Ishikawa (cell line): Measurements from ENCODE around the gene PRDM16.

Experiments used
- CEBPB ChIP-seq: IDR thresholded peaks from 2 replicates; pipeline ENCODE4 v1.6.1; 2012
- CREB1 ChIP-seq: IDR thresholded peaks from 2 replicates; pipeline ENCODE4 v1.6.1; 2012; ENCODE audit warnings: low read depth
- EGR1 ChIP-seq: IDR thresholded peaks from 2 replicates; pipeline ENCODE4 v1.6.1; 2012
- EP300 ChIP-seq: IDR thresholded peaks from 2 replicates; pipeline ENCODE4 v1.6.1; 2012; ENCODE audit warnings: borderline replicate concordance
- FOXM1 ChIP-seq: IDR thresholded peaks from 2 replicates; pipeline ENCODE4 v1.6.1; 2012; ENCODE audit warnings: low read depth, borderline replicate concordance
- MAX ChIP-seq: IDR thresholded peaks from 2 replicates; pipeline ENCODE4 v1.6.1; 2012
- NFIC ChIP-seq: IDR thresholded peaks from 2 replicates; pipeline ENCODE4 v1.6.1; 2012
- RAD21 ChIP-seq: IDR thresholded peaks from 2 replicates; pipeline ENCODE4 v1.6.1; 2012; ENCODE audit warnings: low read depth
- REST ChIP-seq: IDR thresholded peaks from 2 replicates; pipeline ENCODE4 v1.6.1; 2012; ENCODE audit warnings: low read depth, mild to moderate bottlenecking
- TAF1 ChIP-seq: IDR thresholded peaks from 2 replicates; pipeline ENCODE4 v1.6.1; 2012; ENCODE audit warnings: low read depth, mild to moderate bottlenecking
- TCF12 ChIP-seq: IDR thresholded peaks from 2 replicates; pipeline ENCODE4 v1.6.1; 2012; ENCODE audit warnings: low read depth
- TEAD4 ChIP-seq: IDR thresholded peaks from 2 replicates; pipeline ENCODE4 v1.6.1; 2012
- USF1 ChIP-seq: IDR thresholded peaks from 2 replicates; pipeline ENCODE4 v1.6.1; 2012
- YY1 ChIP-seq: IDR thresholded peaks from 2 replicates; pipeline ENCODE4 v1.6.1; 2012; ENCODE audit warnings: low read depth
- ZBTB7A ChIP-seq: IDR thresholded peaks from 2 replicates; pipeline ENCODE4 v1.6.1; 2012; ENCODE audit warnings: low read depth

Gene PRDM16

GRCh38 chr1:3068564-3069431 is at the start of gene PRDM16:
PRDM16 (plus strand) TSS chr1:3069203; CDS start chr1:3069260, 57 bp downstream.
- TF ChIP-seq NFIC (no peak), TAF1 (no peak), MAX (no peak), TCF12 (no peak), USF1 (no peak), RAD21 (no peak), EGR1 (no peak), EP300 (no peak), YY1 (no peak), CEBPB (no peak), REST (no peak), FOXM1 (no peak), TEAD4 (no peak), CREB1 (no peak), ZBTB7A (no peak)

DNA sequence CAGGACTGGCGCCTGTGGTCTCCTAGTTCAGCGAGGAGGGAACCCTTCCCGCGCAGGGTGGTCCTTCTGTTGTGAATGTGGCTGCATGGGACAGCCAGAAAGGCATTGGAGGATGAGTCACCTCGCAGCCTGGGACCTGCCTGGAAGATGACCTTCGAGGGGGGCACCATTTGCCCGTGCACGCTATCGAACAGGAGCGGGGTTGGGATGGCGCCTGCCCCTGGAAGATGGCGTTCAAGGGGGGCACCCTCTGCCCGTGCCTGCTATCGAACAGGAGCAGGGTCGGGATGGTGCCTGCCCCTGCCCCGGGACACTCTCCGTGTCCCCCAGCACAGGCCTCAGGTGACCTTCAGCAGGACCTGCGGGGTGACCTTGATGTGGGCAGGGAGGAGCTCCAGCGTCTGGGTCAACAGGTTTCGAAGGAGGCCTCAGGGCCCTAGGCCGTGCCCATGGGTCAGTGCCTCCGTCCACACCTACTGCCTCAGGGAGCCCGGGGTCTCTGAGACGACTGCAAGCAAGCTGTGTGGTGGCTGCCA is 49.4 kb upstream of the PRDM16 start:
- TF ChIP-seq YY1, result no peak
- TF ChIP-seq NFIC, result no peak
- no peak for TF ChIP-seq CREB1
- no peak for TF ChIP-seq CEBPB
- TF ChIP-seq EP300, result no peak
- TF ChIP-seq REST, result no peak
- no peak for TF ChIP-seq MAX
- TF ChIP-seq TAF1, result no peak
- TF ChIP-seq EGR1, result no peak
- no peak for TF ChIP-seq FOXM1
- TF ChIP-seq USF1, result no peak
- no peak for TF ChIP-seq TEAD4
- no peak for TF ChIP-seq ZBTB7A
- TF ChIP-seq TCF12, result no peak
- no peak for TF ChIP-seq RAD21

- TF ChIP-seq USF1 (no peak), CREB1 (no peak), TAF1 (no peak), EGR1 (no peak), ZBTB7A (no peak), NFIC (no peak), MAX (no peak), FOXM1 (no peak), CEBPB (no peak), REST (no peak), EP300 (no peak), YY1 (no peak), TCF12 (no peak), RAD21 (no peak)
These were observed 48.6 kb upstream of the PRDM16 start for GRCh38 chr1:3020263-3020909.
